Lower leg skin (tissue), 4 donors: ENCODE measurements around the gene CYRIA. TPM values are rescaled to one million over a fixed set of nuclear protein-coding genes. Genes with fewer than 3 reads are reported as not detected.
A peak's percentile ranks its signal among the peaks of the same experiment; 100 is the strongest.

Source experiments
- DNase-seq, 2 donors: peaks; one replicate each; pipeline ENCODE4 v3.0.0-alpha.2; 2019; ENCODE audit warnings: low spot score in 2 of 2
- H3K4me3 ChIP-seq: fragments of 200-600 bp; sonication (generic); 2 replicates; pipeline ENCODE4 v1.5.1; 2017; ENCODE audit warnings: mild to moderate bottlenecking, low read depth; ENCODE audit not compliant: poor library complexity, severe bottlenecking
- POLR2A ChIP-seq, 2 donors: fragments of 450-650 bp; IDR thresholded peaks; one replicate each; pipeline ENCODE4 v1.6.1; 2016 to 2017; ENCODE audit warnings: antibody characterized with exemption in 2 of 2, mild to moderate bottlenecking in 1 of 2, moderate library complexity in 1 of 2
- WGBS, 2 donors: methylation state at CpG; one replicate each; pipeline ENCODE4 v1.1.5; 2018; 5-methylcytosine and 5-hydroxymethylcytosine counted together
- intact Hi-C: fragments of 100-400 bp; cut with DNase I; formaldehyde crosslinking; loops from one replicate; pipeline ENCODE4 v1.15.0; 2023; ENCODE audit warnings: low total_unique reads
- total RNA-seq, 4 donors: library from RNA; depleted of rRNA; stranded (reverse); fragments of >200 nt; gene quantifications; one replicate each; pipeline ENCODE4 v1.1.0, GENCODE V29; 2016
- TF ChIP-seq, protein P1 (sequence below), 3 donors: fragments of 450-650 bp; IDR thresholded peaks; one replicate each; pipeline ENCODE4 v1.5.1; 2016; ENCODE audit warnings: antibody characterized with exemption in 3 of 3, mild to moderate bottlenecking in 3 of 3, moderate library complexity in 2 of 3

CYRIA gene
- total RNA-seq, 4 donors from 2014 or later = 0.80 to 5.5 (median 1.6) TPM

DNA sequence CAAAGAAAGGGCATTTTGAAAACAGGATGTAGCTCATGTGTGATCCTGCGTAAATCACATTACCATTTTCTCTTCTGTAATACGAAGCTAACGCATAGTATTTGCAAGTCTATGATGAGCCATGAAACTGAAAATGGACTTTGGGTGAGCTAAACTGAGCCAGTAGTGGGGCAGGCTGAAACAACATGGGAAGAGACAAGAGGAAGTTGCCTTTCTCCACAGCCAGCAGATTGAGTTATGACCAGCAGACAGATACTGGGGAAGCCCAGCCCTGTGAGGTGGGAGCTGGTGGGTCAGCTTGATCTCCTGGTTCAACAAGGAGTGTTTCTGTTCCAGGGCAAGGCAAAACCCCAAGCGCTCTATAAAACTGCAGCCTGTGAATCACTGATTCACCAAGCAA is 11.8 kb downstream of the CYRIA start:
- intact Hi-C loops = no loop called here
- DNase-seq = peak in 1 of 2 donors; percentile 78
- H3K4me3 ChIP-seq = no peak overlapping the region
- WGBS, 2 donors = 86 to 88% methylated on average over 4 of the region's 4 CpGs
- TF ChIP-seq, protein P1, sequence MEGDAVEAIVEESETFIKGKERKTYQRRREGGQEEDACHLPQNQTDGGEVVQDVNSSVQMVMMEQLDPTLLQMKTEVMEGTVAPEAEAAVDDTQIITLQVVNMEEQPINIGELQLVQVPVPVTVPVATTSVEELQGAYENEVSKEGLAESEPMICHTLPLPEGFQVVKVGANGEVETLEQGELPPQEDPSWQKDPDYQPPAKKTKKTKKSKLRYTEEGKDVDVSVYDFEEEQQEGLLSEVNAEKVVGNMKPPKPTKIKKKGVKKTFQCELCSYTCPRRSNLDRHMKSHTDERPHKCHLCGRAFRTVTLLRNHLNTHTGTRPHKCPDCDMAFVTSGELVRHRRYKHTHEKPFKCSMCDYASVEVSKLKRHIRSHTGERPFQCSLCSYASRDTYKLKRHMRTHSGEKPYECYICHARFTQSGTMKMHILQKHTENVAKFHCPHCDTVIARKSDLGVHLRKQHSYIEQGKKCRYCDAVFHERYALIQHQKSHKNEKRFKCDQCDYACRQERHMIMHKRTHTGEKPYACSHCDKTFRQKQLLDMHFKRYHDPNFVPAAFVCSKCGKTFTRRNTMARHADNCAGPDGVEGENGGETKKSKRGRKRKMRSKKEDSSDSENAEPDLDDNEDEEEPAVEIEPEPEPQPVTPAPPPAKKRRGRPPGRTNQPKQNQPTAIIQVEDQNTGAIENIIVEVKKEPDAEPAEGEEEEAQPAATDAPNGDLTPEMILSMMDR (IDR thresholded peaks at IDR 0.05) = no peak
- TF ChIP-seq POLR2A (IDR thresholded peaks at IDR 0.05) = no peak

DNA sequence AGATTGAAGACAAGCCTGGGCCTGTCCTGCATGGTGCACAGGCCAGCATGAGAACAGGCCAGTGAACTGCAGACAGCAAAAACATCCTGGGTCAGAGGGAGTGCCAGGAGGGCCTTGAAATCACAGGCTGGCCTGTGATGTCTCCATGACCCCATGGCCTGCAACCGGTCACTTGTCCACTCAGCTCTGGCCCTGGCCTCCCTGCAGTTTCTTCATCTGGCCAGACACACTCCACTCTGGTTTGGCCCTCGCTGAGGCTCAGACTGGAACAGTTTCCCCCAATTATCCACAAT is 12.6 kb downstream of the CYRIA start:
- peak in 1 of 2 donors; percentile 77 for DNase-seq
- no peak overlapping the region for H3K4me3 ChIP-seq
- WGBS, 2 donors = 80 to 82% methylated on average over 2 of the region's 2 CpGs
- intact Hi-C loops = no loop called here
- TF ChIP-seq, protein P1 (IDR thresholded peaks at IDR 0.05) = no peak
- no peak for TF ChIP-seq POLR2A (IDR thresholded peaks at IDR 0.05)

DNA sequence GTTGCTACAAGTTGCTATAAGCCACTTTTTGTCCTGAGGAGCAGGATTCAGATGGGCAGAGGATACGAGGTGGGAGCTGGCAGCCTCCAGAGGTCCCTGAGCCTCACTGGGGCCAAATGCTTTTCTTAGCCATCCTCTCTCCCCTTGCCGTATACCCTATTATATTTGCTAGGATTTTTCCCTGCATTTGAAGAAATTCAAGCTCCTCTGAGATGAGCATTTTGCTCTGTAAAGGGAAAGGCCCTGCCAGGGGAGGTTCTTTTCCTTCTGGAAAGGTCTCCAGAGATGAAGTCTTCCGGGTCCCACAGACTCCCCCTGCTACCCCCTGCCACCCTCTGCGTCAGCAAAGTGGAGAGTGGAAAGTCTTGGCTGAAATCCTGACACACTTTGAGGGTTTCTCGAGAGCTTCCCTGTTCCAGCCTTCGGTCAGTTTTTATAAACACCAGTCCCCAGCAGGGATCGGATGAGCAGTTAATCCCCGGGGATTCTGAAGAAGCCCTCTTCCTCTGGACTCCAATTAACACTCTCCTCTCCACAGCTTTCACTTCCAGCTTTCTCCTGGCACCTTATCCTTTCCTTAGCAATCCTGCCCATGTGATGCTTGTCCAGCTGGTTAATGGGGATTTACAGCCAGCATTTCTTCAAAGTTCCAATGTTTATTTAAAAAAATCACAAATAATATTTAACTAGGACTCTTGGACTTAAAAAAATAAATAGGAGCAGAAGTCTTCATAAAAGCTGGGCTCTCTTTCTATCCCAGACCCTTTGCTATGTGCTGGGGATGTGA is 13.1 kb downstream of the CYRIA start:
- intact Hi-C loops = no loop called here
- WGBS, 2 donors = 53 to 64% methylated on average over 8 of the region's 8 CpGs
- DNase-seq = peak in 1 of 2 donors; percentile 52
- no peak overlapping the region for H3K4me3 ChIP-seq
- TF ChIP-seq, protein P1 (IDR thresholded peaks at IDR 0.05) = no peak

DNA sequence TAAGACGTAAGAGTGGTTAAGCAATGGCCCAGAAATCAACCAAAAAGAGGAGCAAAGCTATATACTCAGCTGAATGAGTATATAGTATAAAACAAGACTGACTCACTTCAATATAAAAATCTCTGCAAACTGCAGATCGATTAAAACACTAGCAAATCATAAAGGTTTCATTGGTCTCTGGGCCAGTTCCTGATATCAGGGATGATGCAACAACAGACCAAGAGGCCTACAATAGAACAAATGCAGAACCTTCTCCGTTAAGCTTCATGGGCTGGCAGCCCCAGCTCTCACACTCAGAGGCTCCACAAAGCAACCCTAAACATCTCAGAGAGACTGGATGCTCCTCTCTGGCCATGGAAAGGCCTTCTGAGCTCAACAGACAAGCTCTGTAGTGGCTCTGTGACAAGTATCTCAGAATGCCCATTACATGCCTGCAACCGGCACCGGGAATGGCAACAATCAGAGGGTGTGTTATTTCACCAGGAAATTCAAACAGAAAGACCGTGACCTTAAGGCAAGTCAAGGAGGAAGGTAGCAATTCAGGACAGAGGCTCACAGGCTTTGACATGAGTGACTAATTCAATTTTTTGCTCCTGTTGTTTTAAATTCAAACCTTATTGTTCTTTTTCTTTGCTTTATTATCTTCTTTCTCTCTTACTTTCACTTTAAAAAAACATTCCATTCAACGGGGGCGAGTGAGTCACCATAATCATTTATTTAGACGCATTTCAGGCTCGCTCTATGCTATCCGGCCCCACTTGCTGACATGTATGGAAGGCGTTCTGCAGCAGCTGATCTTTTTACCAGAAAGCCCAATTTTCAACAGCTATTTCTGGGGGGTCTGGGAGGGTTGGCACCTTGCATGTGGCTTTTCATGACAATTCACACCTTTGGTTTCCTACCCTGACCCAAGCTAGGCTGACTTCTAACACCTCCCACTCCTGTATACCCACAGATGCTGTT is 15.1 kb downstream of the CYRIA start:
- no peak overlapping the region for H3K4me3 ChIP-seq
- peak in 1 of 2 donors; percentile 82 for DNase-seq
- 28 to 35% methylated on average over 12 of the region's 12 CpGs for WGBS, 2 donors
- TF ChIP-seq, protein P1 (IDR thresholded peaks at IDR 0.05) = no peak
- no peak for TF ChIP-seq POLR2A (IDR thresholded peaks at IDR 0.05)
- intact Hi-C loops = no loop called here

DNA sequence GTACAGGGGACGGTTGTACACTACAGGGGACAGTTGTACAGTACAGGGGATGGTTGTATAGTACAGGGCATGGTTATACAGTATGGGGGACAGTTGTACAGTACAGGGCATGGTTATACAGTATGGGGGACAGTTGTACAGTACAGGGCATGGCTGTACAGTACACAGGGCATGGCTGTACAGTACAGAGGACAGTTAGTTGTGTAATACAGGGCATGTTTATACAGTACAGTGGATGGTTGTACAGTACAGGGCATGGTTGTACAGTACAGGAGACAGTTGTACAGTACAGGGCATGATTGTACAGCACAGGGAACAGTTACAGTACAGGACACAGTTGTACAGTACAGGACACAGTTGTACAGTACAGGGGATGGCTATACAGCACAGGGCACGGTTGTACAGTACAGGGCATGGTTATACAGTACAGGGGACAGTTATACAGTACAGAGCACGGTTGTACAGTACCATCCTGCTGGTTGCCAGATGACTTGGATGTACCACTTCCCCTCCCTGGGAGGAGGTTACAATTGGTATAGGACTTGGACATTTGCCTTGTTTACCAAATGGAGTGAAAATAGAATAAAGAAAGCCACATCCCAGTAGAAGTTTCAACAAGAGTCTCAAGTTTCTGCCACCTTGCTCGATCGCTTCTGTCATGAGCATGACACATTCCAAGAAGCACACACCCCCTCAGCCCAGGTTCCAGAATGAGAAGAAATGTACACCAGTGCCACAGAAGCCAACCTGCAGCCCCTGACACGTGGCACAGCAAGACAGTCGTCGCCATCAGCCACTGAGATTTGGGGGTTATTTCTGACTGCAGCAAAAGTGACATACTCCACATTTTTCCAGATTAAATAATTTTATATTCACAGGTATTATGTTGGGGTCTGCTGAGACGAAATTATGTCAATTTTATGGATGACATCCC is 16.0 kb downstream of the CYRIA start:
- H3K4me3 ChIP-seq = no peak overlapping the region
- intact Hi-C loops = no loop called here
- peak in 1 of 2 donors; percentile 9 for DNase-seq
- TF ChIP-seq, protein P1 (IDR thresholded peaks at IDR 0.05) = no peak
- no peak for TF ChIP-seq POLR2A (IDR thresholded peaks at IDR 0.05)
- WGBS, 2 donors = 82 to 84% methylated on average over 9 of the region's 9 CpGs
